Right lobe of liver (tissue), 4 donors: ENCODE results near the gene HSP90AB1.

Experiments used
- POLR2A ChIP-seq: fragments of 450-650 bp; IDR thresholded peaks from one replicate; pipeline ENCODE4 v1.6.1; 2017; ENCODE audit warnings: antibody characterized with exemption, mild to moderate bottlenecking
- TF ChIP-seq, protein P1 (sequence below), 4 donors: fragments of 200-600 bp in 3 of 4; fragments of 450-650 bp in 1 of 4; IDR thresholded peaks; one replicate each; pipeline versions ENCODE4 v1.5.1 to v1.8.0; 2016 to 2022; ENCODE audit warnings: antibody characterized with exemption in 4 of 4, mild to moderate bottlenecking in 2 of 4
- donor health status: DM: no; HTN: no; CAD: no.
- donor health status: DM: no; HTN: no; CAD: no.
- donor health status: DM: no; HTN: yes; CAD: no.

DNA sequence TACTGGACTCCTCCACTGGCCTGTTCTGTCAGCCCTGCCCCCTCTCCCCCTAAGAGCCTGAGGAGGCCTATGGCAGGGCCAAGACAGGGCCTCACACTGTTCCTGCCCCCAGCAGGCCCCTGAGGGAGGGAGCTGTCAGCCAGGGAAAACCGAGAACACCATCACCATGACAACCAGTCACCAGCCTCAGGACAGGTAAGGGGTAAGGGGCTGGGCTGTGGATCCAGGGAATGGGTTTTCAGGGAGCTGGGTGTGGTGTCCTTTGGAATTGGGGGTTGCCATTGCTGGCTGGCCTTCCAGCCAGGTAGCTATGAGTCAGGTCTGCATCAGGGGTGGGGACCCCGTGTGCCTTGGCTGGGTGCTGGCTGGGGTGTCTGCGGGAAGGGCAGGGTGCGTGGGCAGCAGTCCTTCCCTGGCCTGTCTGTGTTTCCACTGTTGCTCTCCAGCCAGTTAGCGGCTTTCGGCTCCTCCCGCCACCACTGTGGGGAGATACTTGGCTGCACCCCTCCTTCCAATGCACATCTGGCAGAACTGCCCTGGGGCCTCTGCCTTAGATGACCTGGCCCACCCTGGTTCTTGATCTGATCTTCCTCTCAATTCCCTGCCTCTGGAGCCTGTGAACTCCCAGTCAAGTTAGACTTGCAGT lies 19.6 kb upstream of the HSP90AB1 start:
- TF ChIP-seq, protein P1, sequence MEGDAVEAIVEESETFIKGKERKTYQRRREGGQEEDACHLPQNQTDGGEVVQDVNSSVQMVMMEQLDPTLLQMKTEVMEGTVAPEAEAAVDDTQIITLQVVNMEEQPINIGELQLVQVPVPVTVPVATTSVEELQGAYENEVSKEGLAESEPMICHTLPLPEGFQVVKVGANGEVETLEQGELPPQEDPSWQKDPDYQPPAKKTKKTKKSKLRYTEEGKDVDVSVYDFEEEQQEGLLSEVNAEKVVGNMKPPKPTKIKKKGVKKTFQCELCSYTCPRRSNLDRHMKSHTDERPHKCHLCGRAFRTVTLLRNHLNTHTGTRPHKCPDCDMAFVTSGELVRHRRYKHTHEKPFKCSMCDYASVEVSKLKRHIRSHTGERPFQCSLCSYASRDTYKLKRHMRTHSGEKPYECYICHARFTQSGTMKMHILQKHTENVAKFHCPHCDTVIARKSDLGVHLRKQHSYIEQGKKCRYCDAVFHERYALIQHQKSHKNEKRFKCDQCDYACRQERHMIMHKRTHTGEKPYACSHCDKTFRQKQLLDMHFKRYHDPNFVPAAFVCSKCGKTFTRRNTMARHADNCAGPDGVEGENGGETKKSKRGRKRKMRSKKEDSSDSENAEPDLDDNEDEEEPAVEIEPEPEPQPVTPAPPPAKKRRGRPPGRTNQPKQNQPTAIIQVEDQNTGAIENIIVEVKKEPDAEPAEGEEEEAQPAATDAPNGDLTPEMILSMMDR (IDR thresholded peaks at IDR 0.05): no peak
- TF ChIP-seq POLR2A: no peak
